GM12878 (cell line): ENCODE data around the gene SCARF1. TPM values are rescaled to one million over a fixed set of nuclear protein-coding genes. Genes with fewer than 3 reads are reported as not detected.
A peak's percentile ranks its signal among the peaks of the same experiment; 100 is the strongest.

Experiments
- ATAC-seq: fragments of 200-7000 bp; cut with Tn5 transposase; 3 replicates; pipeline ENCODE4 v1.9.1; 2020; ENCODE audit warnings: mild to moderate bottlenecking, moderate library complexity
- BruUV-seq: library from RNA; stranded (reverse); fragments of 400-500 nt; replicated peaks from 2 replicates; lab custom pipeline; 2021; lab: Mats Ljungman, UMichigan
- CTCF ChIA-PET: fragments of 300-600 bp; sonication (Branson Sonifier 250); formaldehyde crosslinking; extraction: SDS; loops from one replicate; lab custom pipeline; 2021; ENCODE audit warnings: inconsistent platforms; lab: Yijun Ruan, JAX
- POLR2A ChIA-PET: fragments of 350-600 bp; formaldehyde crosslinking; extraction: SDS; loops from one replicate; lab custom pipeline; 2021; ENCODE audit warnings: inconsistent platforms; lab: Charles Lee
- RAD21 ChIA-PET: fragments of 300-600 bp; sonication (Branson Sonifier 250); formaldehyde crosslinking; loops from one replicate; lab custom pipeline; 2023; ENCODE audit warnings: antibody characterized with exemption; ENCODE audit not compliant: unreplicated experiment; lab: Charles Lee
- SMC1A ChIA-PET: fragments of 300-600 bp; sonication (Branson Sonifier 250); formaldehyde crosslinking; loops from one replicate; lab custom pipeline; 2023; ENCODE audit not compliant: unreplicated experiment, uncharacterized antibody; lab: Charles Lee
- DNase-seq: peaks from one replicate; pipeline ENCODE4 v3.0.0-alpha.2; 2011; ENCODE audit warnings: low read depth, low spot score
- FAIRE-seq: peaks from 3 replicates; lab custom pipeline; 2011; peaks lifted over from hg19 to GRCh38; lab: Jason Lieb, UNC
- H2AFZ ChIP-seq: 2 replicates; pipeline ENCODE4 v1.6.0; 2011; ENCODE audit warnings: low read depth, low read length, control low read depth; ENCODE audit not compliant: control insufficient read depth
- H3K27ac ChIP-seq: 2 replicates; pipeline ENCODE4 v1.5.1; 2011; ENCODE audit warnings: control low read depth; ENCODE audit not compliant: control insufficient read depth, insufficient read depth
- H3K27me3 ChIP-seq, 2 experiments: replicated peaks in 1 of 2; 2 replicates each; pipeline versions ENCODE4 v1.6.0 to v1.6.1; 2011; ENCODE audit warnings: low read length in 1 of 2; ENCODE audit not compliant: control insufficient read depth in 2 of 2, insufficient read depth in 2 of 2
- H3K36me3 ChIP-seq, 2 experiments: 2 replicates each; pipeline ENCODE4 v1.5.1; 2011; ENCODE audit warnings: low read length in 1 of 2; ENCODE audit not compliant: control insufficient read depth in 2 of 2, insufficient read depth in 2 of 2
- H3K4me1 ChIP-seq: 2 replicates; pipeline ENCODE4 v1.6.1; 2011; ENCODE audit warnings: mild to moderate bottlenecking, low read length, moderate library complexity, mixed read lengths; ENCODE audit not compliant: control insufficient read depth, insufficient read depth
- H3K4me2 ChIP-seq: 2 replicates; pipeline ENCODE4 v1.6.0; 2011; ENCODE audit warnings: control low read depth; ENCODE audit not compliant: control insufficient read depth, insufficient read depth
- H3K4me3 ChIP-seq: fragments of 200-600 bp; sonication (generic); 2 replicates; pipeline ENCODE4 v1.5.1; 2016
- H3K79me2 ChIP-seq: 2 replicates; pipeline ENCODE4 v1.6.0; 2011; ENCODE audit warnings: low read length; ENCODE audit not compliant: control insufficient read depth, insufficient read depth
- H3K9ac ChIP-seq: 2 replicates; pipeline ENCODE4 v1.8.0; 2011; ENCODE audit warnings: low read length, control low read depth, mixed read lengths; ENCODE audit not compliant: control insufficient read depth, insufficient read depth
- H3K9me3 ChIP-seq: replicated peaks from 3 replicates; pipeline ENCODE4 v1.5.1; 2011; ENCODE audit warnings: mild to moderate bottlenecking, low read length; ENCODE audit not compliant: control insufficient read depth, insufficient read depth
- H4K20me1 ChIP-seq: 2 replicates; pipeline ENCODE4 v1.6.0; 2011; ENCODE audit not compliant: control insufficient read depth, insufficient read depth
- ATF7 ChIP-seq: fragments of 450-650 bp; IDR thresholded peaks from 2 replicates; pipeline ENCODE4 v1.6.1; 2016; ENCODE audit warnings: low read depth, mild to moderate bottlenecking
- E4F1 ChIP-seq: fragments of 450-650 bp; IDR thresholded peaks from 2 replicates; pipeline ENCODE4 v1.6.1; 2018; ENCODE audit warnings: borderline replicate concordance, mild to moderate bottlenecking; ENCODE audit not compliant: partially characterized antibody
- GABPA ChIP-seq: IDR thresholded peaks from 2 replicates; pipeline ENCODE4 v1.6.1; 2014; ENCODE audit warnings: antibody characterized with exemption, low read depth, mild to moderate bottlenecking, inconsistent platforms
- HDAC2 ChIP-seq: fragments of 200-600 bp; sonication (generic); IDR thresholded peaks from 2 replicates; pipeline ENCODE4 v1.6.1; 2017
- NFIC ChIP-seq: IDR thresholded peaks from 2 replicates; pipeline ENCODE4 v1.6.1; 2012; ENCODE audit warnings: low read depth, mild to moderate bottlenecking, inconsistent platforms, low read length, moderate library complexity
- NFYB ChIP-seq: IDR thresholded peaks from 2 replicates; pipeline ENCODE4 v1.6.1; 2011; ENCODE audit warnings: low read depth, mild to moderate bottlenecking, low read length, improper control_type of control experiment, moderate library complexity; ENCODE audit not compliant: insufficient read depth
- NR2C1 ChIP-seq: fragments of 450-650 bp; IDR thresholded peaks from 2 replicates; pipeline ENCODE4 v1.6.1; 2017; ENCODE audit warnings: antibody characterized with exemption, mild to moderate bottlenecking, moderate library complexity
- POLR2A ChIP-seq: IDR thresholded peaks from 2 replicates; pipeline ENCODE4 v1.6.1; 2011; ENCODE audit warnings: low read depth, mild to moderate bottlenecking, low read length
- RELA ChIP-seq: fragments of 450-650 bp; IDR thresholded peaks from 2 replicates; pipeline ENCODE4 v1.8.0; 2014; ENCODE audit warnings: borderline replicate concordance; ENCODE audit not compliant: partially characterized antibody
- SMC3 ChIP-seq: IDR thresholded peaks from 2 replicates; pipeline ENCODE4 v1.6.1; 2011; ENCODE audit warnings: low read length, improper control_type of control experiment, borderline replicate concordance
- SUPT20H ChIP-seq: IDR thresholded peaks from 2 replicates; pipeline ENCODE4 v1.6.1; 2011; ENCODE audit warnings: low read depth, mild to moderate bottlenecking, low read length, moderate library complexity, borderline replicate concordance; ENCODE audit not compliant: control insufficient read depth
- TAF1 ChIP-seq: IDR thresholded peaks from 2 replicates; pipeline ENCODE4 v1.6.1; 2011; ENCODE audit warnings: mild to moderate bottlenecking, low read depth, low read length, borderline replicate concordance
- TCF12 ChIP-seq: IDR thresholded peaks from 2 replicates; pipeline ENCODE4 v1.6.1; 2011; ENCODE audit warnings: low read depth, mild to moderate bottlenecking, low read length
- TCF3 ChIP-seq: IDR thresholded peaks from 2 replicates; pipeline ENCODE4 v1.6.1; 2012; ENCODE audit warnings: low read depth, mild to moderate bottlenecking, low read length, borderline replicate concordance; ENCODE audit not compliant: insufficient read depth
- YY1 ChIP-seq: IDR thresholded peaks from 2 replicates; pipeline ENCODE4 v1.6.1; 2011; ENCODE audit warnings: low read depth, mild to moderate bottlenecking, low read length
- ZNF217 ChIP-seq: fragments of 450-650 bp; IDR thresholded peaks from 2 replicates; pipeline ENCODE4 v1.6.1; 2017; ENCODE audit warnings: antibody characterized with exemption, mild to moderate bottlenecking
- ZSCAN29 ChIP-seq: fragments of 450-650 bp; IDR thresholded peaks from 2 replicates; pipeline ENCODE4 v1.6.1; 2017; ENCODE audit warnings: mild to moderate bottlenecking, moderate library complexity
- WGBS: methylation state at CpG from one replicate; pipeline ENCODE4 v1.1.6; 2016; ENCODE audit warnings: low lambda C conversion rate; ENCODE audit not compliant: insufficient replicate concordance, insufficient coverage; ENCODE audit errors: missing lambda C conversion rate; 5-methylcytosine and 5-hydroxymethylcytosine counted together
- in situ Hi-C: fragments of 300-500 bp; cut with MboI; formaldehyde crosslinking; loops from 9 replicates; pipeline ENCODE4 v1.14.3; 2018; ENCODE audit warnings: mixed read lengths
- intact Hi-C: fragments of 100-400 bp; cut with micrococcal nuclease; formaldehyde crosslinking; loops from one replicate; pipeline ENCODE4 v1.14.2; 2022; ENCODE audit not compliant: unreplicated experiment
- polyA plus RNA-seq, 11 experiments: library from polyadenylated mRNA; depleted of rRNA in 4 of 11; unstranded in 6 of 11; stranded (reverse) in 5 of 11; fragments of >200 nt; fragmentation: Nextera tagmentation in 4 of 11; fragmentation: Illumina TruSeq in 1 of 11; extraction: Ambion mirVana in 4 of 11; extraction: Trizol in 1 of 11; gene quantifications; 1 replicate in 1 of 11; 2 replicates in 10 of 11; pipeline versions ENCODE4 v1.2.1 to v1.2.3, GENCODE V29; 2011 to 2016; ENCODE audit warnings: inconsistent platforms in 2 of 11, missing spikeins in 2 of 11, low read depth in 1 of 11
- total RNA-seq, 4 experiments: library from RNA; depleted of rRNA in 3 of 4; stranded (reverse); fragments of >200 nt in 3 of 4; fragmentation: Illumina TruSeq in 1 of 4; extraction: Trizol in 1 of 4; gene quantifications; 2 replicates each; pipeline versions ENCODE4 v1.2.1 to v1.2.3, GENCODE V29; 2013 to 2021
- TF ChIP-seq, protein P1 (sequence below): IDR thresholded peaks from 2 replicates; pipeline ENCODE4 v1.6.1; 2012; ENCODE audit warnings: low read depth, low read length, improper control_type of control experiment

SCARF1 gene
- total and polyA plus RNA-seq, 10 of the 15 experiments (the other 5 are each of a cell fraction or from before 2014, with no cell fraction given) = 0.10 to 1.7 (median 0.43) TPM

GRCh38 chr17:1629504-1630310, 15.8 kb downstream of the SCARF1 start (continued):
- TF ChIP-seq, protein P1, sequence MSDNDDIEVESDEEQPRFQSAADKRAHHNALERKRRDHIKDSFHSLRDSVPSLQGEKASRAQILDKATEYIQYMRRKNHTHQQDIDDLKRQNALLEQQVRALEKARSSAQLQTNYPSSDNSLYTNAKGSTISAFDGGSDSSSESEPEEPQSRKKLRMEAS = peak; percentile 55; the same call in 1 of the 2 replicates

DNA sequence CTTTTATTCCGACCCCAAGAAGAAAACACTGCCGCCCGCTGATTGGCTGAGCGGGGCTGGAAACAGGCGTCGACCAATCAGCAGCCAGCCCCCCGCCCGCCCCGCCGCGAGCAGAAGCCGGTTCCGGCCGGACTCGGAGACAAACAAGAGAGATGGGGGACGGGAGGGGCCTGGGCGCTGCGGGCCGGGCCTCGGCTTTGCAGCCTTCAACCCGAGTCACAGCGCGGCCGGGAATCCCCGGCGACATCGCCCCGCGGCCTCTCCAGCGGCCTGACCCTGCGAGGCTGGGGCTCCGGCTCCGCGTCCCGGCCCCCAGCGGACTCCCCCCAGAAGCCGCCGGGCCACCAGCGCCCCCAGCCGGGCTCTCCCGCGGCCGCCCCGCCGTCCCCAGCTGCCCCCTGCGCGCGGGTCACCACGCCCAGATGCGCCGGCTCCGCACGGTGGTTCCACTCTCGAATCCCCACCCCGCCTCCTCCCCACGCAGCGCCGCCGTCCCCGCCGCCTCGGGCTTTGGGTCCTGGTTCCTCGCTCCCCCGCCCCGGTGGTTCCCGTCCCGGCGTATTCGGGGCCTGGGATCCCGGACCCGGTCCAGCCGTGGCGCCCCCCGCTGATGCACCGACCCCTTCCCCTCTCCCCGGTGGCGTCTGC, 16.6 kb downstream of the SCARF1 start:
- FAIRE-seq = peak; percentile 18
- TF ChIP-seq SUPT20H (no peak), ZSCAN29 (peak; percentile 51; the same call in 1 of the 2 replicates), HDAC2 (no peak), YY1 (peak; percentile 15; the same call in 1 of the 2 replicates), TCF3 (0 out of 2 replicates have a peak, but pooled peaks have one; percentile 17), NFIC (no peak), NR2C1 (peak; percentile 63), ATF7 (no peak), RELA (peak; percentile 76), POLR2A (peak; percentile 70), ZNF217 (peak; percentile 43; the same call in 1 of the 2 replicates), E4F1 (no peak), SMC3 (peak; percentile 45), TCF12 (0 out of 2 replicates have a peak, but pooled peaks have one; percentile 49), TAF1 (0 out of 2 replicates have a peak, but pooled peaks have one; percentile 50), NFYB (peak; percentile 72; the same call in 1 of the 2 replicates), GABPA (no peak)

More for the DNA sequence above, 16.6 kb downstream of the SCARF1 start:
- no TSS peak for BruUV-seq
- no peak for DNase-seq
- in situ Hi-C loops (loop anchor here (10.0 kb wide), 1 partner anchor 54 kb away; no protein-coding TSS in a partner anchor), intact Hi-C loops (loop anchor here (1.0 to 5.0 kb wide), 2 partner anchors 37 to 55 kb away; no protein-coding TSS in a partner anchor)
- Histone ChIP-seq H3K27ac (peak overlapping the region; percentile 87), H3K4me2 (peak overlapping the region; percentile 100), H4K20me1 (no peaks in the 10 kb centered on the region), H3K79me2 (peaks cover 6% of the 10 kb centered on the region), H3K9ac (peak overlapping the region; percentile 66), H3K4me1 (peaks cover 42% of the 10 kb centered on the region), H2AFZ (peak overlapping the region; percentile 79), H3K27me3 (no peaks in the 10 kb centered on the region), H3K36me3 (no peaks in the 10 kb centered on the region), H3K4me3 (peak overlapping the region; percentile 88), H3K9me3 (no peaks in the 10 kb centered on the region)
- ATAC-seq = peak; percentile 84
- RAD21 ChIA-PET = interaction anchor here (1.0 to 10.0 kb wide), 15 partner anchors 10 to 296 kb away, joined by 3 to 317 read pairs (median 6); partner anchors contain the start of genes INPP5K, PITPNA and RILP
- SMC1A ChIA-PET = interaction anchor here (0.6 to 5.4 kb wide), 12 partner anchors 22 to 268 kb away, joined by 3 to 107 read pairs (median 5); partner anchors contain the start of gene INPP5K
- CTCF ChIA-PET = interaction anchor here (0.6 to 9.9 kb wide), 24 partner anchors 15 to 549 kb away, joined by 3 to 380 read pairs (median 8); partner anchors contain the start of genes INPP5K and RILP
- POLR2A ChIA-PET = interaction anchor here (0.9 to 6.0 kb wide), 8 partner anchors 13 to 267 kb away, joined by 3 to 56 read pairs (median 6); no protein-coding TSS in a partner anchor
- WGBS = under 1% methylated on average over 18 of the region's 77 CpGs
